ENCODE results near the gene FAM149A.

FAM149A gene

GRCh38 chr4:186107947-186108346, 3.4 kb downstream of the FAM149A start:
- DNase-seq, result no peak

- DNase-seq, result no peak
Observed at GRCh38 chr4:186108391-186108790, 3.9 kb downstream of the FAM149A start.

DNA sequence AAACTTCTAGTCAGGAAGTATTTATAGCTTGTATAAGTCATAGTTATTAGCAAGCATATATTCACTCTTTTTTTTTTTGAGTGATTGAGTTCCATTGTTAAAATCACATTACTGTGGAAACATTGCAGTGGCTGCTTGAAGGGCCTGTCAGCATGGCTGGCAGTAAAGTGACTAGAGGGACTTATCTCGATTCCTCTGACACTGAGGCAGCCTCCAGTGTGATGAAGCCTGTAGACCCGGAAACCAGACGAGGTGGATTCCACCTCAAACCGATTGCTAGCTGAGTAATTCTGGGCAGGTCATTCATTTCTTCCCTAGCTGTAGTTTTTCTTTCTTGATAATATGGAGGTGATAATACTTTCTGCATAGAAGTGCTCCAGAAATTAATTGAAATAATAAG, 4.7 kb downstream of the FAM149A start:
- DNase-seq, result no peak

- DNase-seq, result no peak
Observed at GRCh38 chr4:186116697-186117096, 12.2 kb downstream of the FAM149A start.

- no peak for DNase-seq
Observed at GRCh38 chr4:186118582-186118981, 14.1 kb downstream of the FAM149A start.

- no peak for DNase-seq
Observed at GRCh38 chr4:186121057-186121456, 16.6 kb downstream of the FAM149A start.

GRCh38 chr4:186128842-186129241, 24.3 kb downstream of the FAM149A start:
- no peak for DNase-seq

- DNase-seq, result no peak
Observed at GRCh38 chr4:186131935-186132334, 27.4 kb downstream of the FAM149A start.

DNA sequence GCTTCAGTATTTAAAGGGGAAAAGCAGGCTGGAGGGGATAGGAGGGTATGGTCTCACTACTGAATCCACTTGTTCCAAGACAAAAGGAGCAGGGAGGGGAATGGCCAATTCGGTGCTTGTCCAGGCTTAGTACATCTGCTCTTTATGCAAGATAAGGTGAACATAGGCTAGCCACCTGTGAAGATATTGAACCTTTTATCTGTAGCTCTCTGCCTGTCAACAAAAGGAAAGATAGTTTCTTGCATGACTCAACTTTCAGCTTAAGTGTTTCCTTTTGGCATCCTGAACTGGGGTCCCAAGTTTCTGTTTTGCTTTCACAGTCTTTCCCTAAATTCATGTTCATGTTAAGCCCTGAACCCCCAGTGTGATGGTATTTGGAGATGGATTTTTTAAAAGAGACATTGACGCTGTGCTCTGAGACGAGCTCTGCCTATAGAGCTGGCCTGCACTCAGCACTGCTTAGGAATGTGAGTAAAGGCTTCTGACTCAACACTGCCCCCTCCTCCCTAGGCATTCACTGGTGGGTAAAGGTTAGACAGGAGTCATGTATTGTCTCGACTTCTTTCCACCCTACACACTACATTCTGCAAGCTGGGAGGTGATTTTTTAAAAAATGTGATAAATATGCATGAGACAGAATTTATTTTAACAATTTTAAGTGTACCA, 28.2 kb downstream of the FAM149A start:
- DNase-seq, result no peak

DNA sequence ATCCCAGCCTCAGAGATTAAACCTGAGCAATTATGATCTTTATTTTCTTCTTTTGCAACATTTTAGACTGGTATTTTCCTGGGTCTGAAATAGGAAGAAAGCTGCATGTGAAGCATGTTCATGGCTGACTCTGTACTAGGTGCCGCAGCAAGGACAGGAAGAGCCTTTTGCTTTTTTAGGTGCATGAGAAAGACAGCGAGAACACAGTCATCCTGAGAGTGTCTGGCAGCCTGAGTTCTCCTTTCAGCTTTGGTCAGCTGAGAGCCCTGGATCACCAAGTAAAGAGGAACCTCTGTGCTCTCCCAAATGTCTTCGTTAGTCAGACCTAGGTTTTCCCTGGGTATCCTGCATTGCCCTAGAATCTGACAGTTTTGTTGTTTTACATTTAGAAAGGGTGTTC, 29.8 kb downstream of the FAM149A start:
- DNase-seq, result no peak

GRCh38 chr4:186134861-186135260, 30.4 kb downstream of the FAM149A start:
- DNase-seq, result no peak

DNA sequence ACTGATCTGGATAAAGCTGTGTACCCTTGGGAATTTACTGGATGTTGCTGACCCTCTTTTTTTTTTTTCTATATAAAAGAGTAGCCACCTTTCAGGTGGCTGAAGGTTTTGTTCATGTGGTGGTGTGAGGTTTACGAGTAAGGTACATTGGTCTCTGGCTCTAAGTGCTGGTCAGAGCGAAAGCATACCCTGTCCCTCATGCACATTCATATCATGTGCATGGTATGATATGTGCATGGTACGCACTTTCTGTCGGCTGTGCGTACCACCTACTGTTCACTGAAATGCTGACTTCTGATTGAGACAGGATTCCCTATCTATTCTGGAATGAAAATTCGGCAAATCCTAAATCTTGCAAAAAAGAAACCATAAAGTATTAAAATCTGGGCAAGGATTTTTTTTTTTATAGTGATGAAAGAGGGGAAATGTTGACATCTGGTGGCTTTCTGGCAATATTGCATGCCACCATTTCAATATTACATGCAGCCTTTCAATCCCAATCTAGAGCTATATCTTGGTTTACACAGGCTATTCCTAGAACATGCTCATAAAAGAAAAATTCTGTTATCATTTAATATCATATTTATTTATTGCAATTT, 32.8 kb downstream of the FAM149A start:
- DNase-seq, result no peak

GRCh38 chr4:186144198-186144945, 39.9 kb downstream of the FAM149A start:
- no peak for DNase-seq

DNA sequence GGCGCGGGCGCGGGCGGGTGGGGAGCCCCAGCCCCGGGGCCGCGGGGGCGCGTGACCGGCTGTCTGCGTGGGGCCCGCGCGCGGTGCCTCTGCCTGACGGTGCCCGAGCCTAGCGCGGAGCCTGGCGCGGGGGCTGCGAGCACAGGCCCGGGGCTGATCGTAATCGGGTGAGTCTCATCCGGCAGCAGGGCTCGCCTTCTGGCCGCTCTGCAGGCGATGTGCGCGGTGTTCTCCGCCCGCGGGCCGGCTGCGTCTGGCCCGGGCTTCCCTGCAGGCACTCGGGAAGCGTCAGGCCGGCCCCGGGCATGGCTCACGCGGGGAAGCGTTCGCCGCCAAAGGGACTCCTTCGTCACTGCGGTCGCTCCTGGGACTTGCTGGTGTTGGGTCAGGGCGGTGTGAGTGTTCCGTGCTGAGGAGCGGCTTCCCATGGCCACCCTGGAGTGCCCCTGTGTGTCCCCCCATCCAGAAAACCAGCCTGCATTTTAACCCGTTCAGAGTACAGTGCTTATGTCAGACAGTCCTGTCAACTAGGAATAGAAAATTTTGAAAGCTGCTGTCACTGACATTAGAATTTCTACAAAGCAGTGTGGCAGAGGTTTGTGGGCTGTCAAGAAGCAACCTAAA, 40.6 kb downstream of the FAM149A start:
- no peak for DNase-seq

DNA sequence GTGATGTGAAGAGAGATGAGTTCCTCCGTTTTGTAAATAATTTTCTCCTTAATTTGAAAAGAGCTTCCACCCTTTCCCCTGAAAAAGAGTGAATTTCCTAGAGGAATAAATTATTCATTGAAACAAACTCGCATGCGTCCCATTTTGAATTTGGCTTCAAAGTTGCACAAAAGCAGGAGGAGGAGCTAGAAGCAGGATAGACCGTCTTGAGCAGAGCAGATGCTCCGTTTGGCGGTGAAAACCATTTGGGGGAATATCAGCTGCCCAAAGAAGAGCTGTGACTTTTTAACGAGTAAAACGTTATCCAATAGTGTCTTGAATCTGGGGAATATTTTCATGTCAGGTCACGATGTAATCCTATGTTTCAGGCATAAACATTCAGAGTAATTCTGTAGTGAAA, 42.0 kb downstream of the FAM149A start:
- DNase-seq, result no peak

GRCh38 chr4:186148336-186148975, 44.0 kb downstream of the FAM149A start:
- no peak for DNase-seq

DNA sequence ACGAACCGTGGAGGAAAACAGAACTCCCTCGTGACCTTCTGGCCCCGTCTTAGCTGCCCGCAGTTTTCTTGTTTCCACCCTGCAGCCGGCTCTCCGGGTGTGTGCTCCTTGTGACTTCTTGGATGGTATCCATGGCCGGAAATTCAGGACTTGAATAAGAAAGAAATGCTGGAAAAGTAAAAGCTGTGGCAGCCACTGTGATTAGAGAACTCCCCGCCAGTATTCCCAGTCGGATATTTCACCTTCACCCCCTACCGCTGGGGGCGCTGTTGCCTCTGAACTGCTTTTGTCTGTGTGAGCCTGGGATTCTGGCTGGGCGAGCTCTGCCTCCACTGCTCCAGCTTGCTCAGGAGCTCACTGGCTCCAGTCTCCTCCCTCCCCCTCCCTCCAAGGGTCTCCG, 45.4 kb downstream of the FAM149A start:
- no peak for DNase-seq

DNA sequence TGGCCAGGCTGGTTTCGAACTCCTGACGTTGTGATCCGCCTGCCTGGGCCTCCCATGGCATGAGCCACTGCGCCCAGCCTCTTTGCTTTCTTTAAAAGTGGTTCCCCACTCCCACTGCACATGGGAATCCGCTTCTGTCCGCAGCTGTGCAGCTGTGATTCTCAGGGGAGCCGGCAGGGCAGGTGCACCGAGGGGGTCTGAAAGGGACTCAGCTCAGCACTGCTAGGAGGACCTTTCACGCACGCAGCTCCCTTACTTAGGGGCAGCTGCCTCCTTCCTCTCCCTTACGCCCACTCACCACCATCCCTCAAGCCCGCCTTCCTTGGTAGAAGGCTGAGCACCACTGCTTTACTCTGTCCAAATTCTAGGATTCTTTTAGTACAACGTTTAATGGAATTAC, 46.4 kb downstream of the FAM149A start:
- DNase-seq, result no peak

DNA sequence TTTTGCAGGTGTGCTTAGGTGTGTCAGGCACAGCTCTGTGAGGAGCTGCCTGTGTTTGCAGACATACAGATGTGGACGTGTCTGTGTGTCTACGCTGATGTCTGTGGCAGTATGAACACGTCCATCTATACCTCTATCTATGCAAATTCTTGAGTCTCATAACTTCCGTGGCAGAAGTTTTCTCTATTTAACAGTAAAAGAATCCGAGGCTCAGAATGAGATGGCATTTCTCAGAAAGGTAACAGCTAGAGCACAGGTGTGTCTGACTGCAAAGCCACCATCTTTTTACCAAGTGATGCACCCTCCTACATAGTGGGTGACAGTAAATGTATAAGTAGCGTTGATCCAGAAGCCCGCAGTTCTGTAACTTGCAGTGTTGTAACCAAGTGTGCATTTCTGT, 47.0 kb downstream of the FAM149A start:
- no peak for DNase-seq

DNA sequence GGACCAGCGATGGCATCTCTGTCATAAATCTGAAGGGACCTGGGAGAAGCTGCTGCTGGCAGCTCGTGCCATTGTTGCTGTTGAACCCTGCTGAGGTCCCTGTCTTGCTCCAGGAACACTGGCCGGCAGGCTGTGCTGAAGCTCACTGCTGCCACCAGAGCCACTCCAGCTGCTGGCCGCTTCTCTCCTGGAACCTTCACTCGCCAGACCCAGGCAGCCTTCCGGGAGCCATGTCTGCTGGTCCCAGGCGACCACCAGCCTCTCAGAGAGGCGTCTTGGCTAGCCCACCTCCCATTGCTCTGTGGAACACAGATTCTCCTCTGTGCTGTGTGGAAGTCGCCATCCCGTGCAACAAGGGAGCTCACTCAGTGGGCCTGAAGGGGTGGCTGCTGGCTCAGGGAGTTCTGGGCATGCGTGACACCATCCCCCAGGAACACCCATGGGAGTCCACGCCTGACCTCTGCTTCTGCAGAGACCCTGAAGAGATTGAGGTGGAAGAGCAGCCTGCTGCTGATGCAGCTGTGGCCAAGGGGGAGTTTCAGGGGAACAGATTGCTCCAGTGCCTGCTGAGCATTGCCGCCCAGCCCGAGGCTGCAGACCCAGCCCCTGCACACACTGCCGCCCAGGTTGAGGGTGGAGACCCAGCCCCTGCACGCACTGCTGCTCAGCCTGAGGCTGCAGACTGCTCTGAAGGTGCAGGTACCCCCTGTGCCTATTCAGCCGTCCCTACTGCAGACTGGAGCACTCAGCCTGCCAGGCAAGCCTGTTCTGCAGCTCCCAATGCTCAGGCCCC, 53.7 kb downstream of the FAM149A start:
- DNase-seq, result no peak

DNA sequence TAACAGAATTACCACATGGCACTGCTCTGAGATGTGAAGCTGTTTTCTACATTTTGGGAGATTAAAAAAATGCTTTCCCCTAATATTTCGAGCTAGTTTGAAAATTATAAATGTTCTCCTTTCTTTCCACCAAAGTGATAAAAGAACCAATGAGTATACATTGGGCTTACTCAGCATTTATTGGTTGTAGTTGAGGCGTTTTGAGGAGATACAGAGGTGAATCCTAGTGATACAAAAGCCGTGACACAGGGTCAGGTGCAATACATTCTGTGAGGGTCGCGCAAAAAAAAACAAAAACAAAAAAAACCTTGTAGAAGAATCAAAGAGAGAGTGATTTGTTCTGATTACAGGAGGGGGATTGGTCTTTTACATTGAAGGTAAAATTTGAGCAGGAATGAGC, 54.5 kb downstream of the FAM149A start:
- DNase-seq, result no peak

DNA sequence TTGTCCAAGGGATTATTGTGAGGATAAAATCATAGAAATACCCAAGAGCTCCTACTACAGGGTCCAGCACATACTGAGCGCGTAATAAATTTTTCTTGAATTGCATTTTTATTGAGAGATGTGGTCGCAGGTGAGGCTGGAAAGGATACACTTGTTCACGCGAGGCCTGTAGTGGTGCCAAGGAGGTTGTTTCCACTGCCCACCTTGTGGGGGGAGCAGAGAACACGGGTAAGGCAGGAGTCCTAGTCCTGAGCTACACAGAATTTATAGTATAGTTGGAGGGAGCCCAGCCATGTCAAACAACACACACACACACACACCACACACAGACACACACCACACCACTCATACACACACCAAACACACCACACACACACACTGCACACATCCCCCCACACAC, 55.1 kb downstream of the FAM149A start:
- DNase-seq, result no peak

GRCh38 chr4:186161138-186161537, 56.6 kb downstream of the FAM149A start:
- DNase-seq, result no peak
